Activated T-helper 1 cell treated with anti-CD3 and anti-CD28 coated beads, Interleukin-2, amount 50 U/mL, for 16 hours (primary cell): ENCODE results near the gene AGA.

ENCODE experiments used
- DNase-seq, 2 donors: peaks; one replicate each; pipeline ENCODE4 v3.0.0-alpha.2; 2020; ENCODE audit warnings: low read depth in 1 of 2, low spot score in 1 of 2

The AGA gene

GRCh38 chr4:177441803-177442622 is at the start of gene AGA:
TSS of gene AGA (minus strand) at chr4:177442437. CDS start at chr4:177442375, 62 bp downstream.
- DNase-seq: peak; percentile 90 to 91

- no peak for DNase-seq
These were observed 49.8 kb upstream of the AGA start for GRCh38 chr4:177492022-177492421.

- DNase-seq: no peak
These were observed 48.5 kb upstream of the AGA start for GRCh38 chr4:177490769-177491168.

GRCh38 chr4:177489471-177490246 is 47.4 kb upstream of the AGA start:
- no peak for DNase-seq

GRCh38 chr4:177487977-177488376 is 45.7 kb upstream of the AGA start:
- no peak for DNase-seq

GRCh38 chr4:177485528-177485927 is 43.3 kb upstream of the AGA start:
- no peak for DNase-seq

- no peak for DNase-seq
These were observed 42.4 kb upstream of the AGA start for GRCh38 chr4:177484613-177485021.

GRCh38 chr4:177483760-177484159 is 41.5 kb upstream of the AGA start:
- DNase-seq: no peak

GRCh38 chr4:177483271-177483670 is 41.0 kb upstream of the AGA start:
- no peak for DNase-seq

GRCh38 chr4:177482367-177482766 is 40.1 kb upstream of the AGA start:
- no peak for DNase-seq

GRCh38 chr4:177480795-177481194 is 38.6 kb upstream of the AGA start:
- no peak for DNase-seq

GRCh38 chr4:177479063-177479462 is 36.8 kb upstream of the AGA start:
- no peak for DNase-seq

- no peak for DNase-seq
These were observed 36.3 kb upstream of the AGA start for GRCh38 chr4:177478496-177478895.

- DNase-seq: no peak
These were observed 31.8 kb upstream of the AGA start for GRCh38 chr4:177473991-177474390.

GRCh38 chr4:177464026-177464425 is 21.8 kb upstream of the AGA start:
- no peak for DNase-seq

- DNase-seq: no peak
These were observed 19.4 kb upstream of the AGA start for GRCh38 chr4:177461606-177462005.

- no peak for DNase-seq
These were observed 18.2 kb upstream of the AGA start for GRCh38 chr4:177460460-177460859.

GRCh38 chr4:177455561-177455970 is 13.3 kb upstream of the AGA start:
- no peak for DNase-seq

- no peak for DNase-seq
These were observed 10.9 kb upstream of the AGA start for GRCh38 chr4:177453116-177453515.

GRCh38 chr4:177451108-177451500 is 8.9 kb upstream of the AGA start:
- DNase-seq: no peak

- no peak for DNase-seq
These were observed 8.3 kb upstream of the AGA start for GRCh38 chr4:177450426-177451107.

GRCh38 chr4:177448850-177449249 is 6.6 kb upstream of the AGA start:
- DNase-seq: no peak
